HUDEP-2 (cell line): ENCODE data around the gene ULK4.
"Not testable (repeated sequence)": the region's sequence is repeated elsewhere in the genome, so short reads cannot be mapped to it uniquely, and the experiment has no call there.

Experiments used
- DNase-seq, 76 experiments: peaks; one replicate each; lab custom pipeline; 2025; ENCODE audit not compliant: unreplicated experiment in 76 of 76; lab: John Stamatoyannopoulos, UW

Gene ULK4

DNA sequence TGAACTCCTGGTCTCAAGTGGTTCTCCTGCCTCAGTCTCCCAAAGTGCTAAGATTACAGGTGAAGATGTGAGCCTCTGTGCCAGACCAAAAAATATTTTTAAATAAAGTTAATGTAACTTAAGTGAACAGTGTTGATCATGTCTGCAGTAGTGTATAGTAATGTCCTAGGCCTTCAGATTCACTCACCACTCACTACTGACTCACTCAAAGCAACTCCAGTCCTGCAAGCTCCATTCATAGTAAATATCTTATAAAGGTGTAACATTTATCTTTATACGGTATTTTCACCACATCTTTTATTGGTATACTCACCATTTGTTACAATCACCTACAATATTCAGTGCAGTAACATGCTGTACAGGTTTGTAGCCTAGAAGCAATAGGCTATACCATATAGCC is 264.2 kb downstream of the ULK4 start:
- DNase-seq = no peak

DNA sequence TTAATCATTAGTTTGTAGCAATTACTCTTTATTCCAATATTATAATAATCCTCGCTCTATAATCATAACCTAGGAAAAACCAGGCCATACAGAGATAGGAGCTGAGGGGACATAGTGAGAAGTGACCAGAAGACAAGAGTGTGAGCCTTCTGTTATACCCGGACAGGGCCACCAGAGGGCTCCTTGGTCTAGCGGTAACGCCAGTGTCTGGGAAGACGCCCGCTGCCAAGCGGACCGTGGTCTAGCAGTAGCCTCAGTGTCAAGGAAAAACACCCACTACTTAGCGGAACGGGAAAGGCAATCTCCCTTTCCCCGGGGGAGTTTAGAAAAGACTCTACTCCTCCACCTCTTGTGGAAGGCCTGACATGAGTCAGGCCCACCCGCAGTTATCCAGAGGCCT is 266.1 kb downstream of the ULK4 start:
- peak in 12 of 76 experiments; percentile 1 to 22 (median 5) for DNase-seq

- DNase-seq = no peak
Measured at GRCh38 chr3:41693799-41694198, 268.1 kb downstream of the ULK4 start.

- DNase-seq = no peak
Measured at GRCh38 chr3:41690766-41691563, 270.9 kb downstream of the ULK4 start.

- DNase-seq = no peak
Measured at GRCh38 chr3:41688595-41689380, 273.1 kb downstream of the ULK4 start.

DNA sequence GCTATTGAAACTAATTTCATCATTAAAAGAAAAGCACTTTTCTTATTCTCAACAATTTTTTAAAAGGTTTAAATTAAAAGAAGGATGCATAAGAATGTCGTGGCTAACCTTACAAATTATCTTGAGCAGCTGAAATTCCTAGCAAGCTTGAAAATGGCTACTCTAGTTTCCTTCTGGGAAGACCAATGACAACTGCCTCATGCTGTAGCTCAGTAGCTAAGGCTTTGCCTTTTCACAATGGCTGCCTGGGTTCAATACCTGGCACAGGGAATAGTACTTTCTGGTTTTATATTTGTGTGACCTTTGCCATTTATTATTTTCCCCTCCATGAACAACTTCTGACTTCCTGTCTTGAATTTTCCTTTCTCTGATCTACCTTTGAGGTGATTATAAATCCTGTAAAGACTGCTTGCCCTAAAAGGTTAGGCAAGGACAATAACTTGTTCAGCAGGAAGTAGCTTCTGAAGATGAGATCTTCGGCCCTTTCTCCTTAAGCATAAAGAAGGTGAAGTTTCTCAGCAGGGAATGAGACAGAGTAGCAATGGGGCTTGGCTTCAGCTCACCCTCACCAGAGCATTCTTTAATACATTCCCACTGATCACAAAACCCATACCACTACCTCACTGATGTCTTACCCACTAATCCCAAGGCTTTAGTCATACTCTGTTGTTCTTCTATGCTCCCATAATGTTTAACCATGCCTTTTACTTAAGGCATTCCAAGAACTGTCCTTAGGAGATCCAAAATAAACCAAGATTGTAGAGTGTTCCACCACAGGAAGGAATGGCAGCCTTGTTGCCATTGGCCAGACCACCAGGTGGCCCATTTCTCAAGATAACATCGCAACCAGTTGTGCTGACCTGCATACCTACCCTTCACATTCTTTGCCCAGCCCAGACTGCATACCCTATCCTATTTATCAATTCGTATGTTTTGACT is 276.8 kb downstream of the ULK4 start:
- no peak for DNase-seq

DNA sequence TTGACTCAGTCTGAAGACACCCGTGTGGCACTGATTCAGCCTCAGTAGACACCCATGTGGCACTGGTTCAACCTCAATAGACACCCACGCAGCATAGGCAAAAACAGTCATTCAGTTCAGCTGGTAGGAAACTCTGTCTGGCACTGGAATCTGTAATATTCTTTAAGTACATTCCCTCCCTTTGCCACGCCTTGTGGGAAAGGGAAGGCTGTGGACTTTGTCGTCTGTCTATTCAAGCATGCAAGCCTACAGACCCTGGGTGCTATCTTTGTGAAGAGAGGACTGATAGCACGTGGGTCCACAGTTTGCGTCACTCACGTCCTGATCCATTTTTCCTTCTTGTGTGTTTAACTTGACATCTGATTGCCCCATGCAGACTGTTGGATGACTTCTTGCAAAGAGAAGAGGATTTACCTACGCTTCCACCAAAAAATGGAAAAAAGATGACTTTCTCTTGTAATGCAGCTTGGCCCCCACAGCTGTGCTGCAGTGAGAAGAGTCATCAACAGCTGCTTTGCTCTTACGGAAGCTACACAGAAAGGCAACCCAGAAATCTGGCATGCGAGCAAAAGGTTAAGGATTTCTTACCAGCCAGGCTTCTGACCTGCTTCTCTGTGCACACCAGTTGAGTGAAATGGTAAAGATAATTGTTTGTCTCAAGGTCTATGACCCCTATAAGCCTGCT is 278.1 kb downstream of the ULK4 start:
- DNase-seq = no peak

GRCh38 chr3:41682996-41683395 is 278.9 kb downstream of the ULK4 start:
- no peak for DNase-seq

GRCh38 chr3:41682382-41682781 is 279.5 kb downstream of the ULK4 start:
- DNase-seq = no peak

- DNase-seq = no peak
Measured at GRCh38 chr3:41681479-41681878, 280.4 kb downstream of the ULK4 start.

GRCh38 chr3:41679374-41679773 is 282.5 kb downstream of the ULK4 start:
- DNase-seq = no peak

- not testable (repeated sequence) for DNase-seq
Measured at GRCh38 chr3:41675102-41675501, 286.8 kb downstream of the ULK4 start.

DNA sequence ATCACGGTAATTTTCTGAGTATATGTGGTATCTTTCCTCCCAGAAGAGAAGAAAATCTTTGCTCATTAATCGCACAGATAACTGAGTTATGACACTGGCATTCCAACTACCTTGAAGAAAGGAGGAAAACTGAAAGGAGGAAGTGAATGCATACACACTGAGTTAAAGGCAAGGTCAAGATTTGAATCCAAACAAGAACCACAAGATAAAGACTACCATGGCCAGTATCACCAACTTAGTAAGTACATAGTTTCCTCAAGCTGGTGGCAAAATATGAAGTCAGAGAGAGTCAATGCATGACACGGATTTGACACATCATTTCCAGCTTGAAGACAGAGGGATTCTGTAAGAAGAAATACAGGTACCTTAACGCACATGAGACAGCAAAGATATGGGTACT is 287.5 kb downstream of the ULK4 start:
- no peak for DNase-seq

GRCh38 chr3:41673650-41674049 is 288.3 kb downstream of the ULK4 start:
- DNase-seq = no peak

- DNase-seq = no peak
Measured at GRCh38 chr3:41668379-41668778, 293.5 kb downstream of the ULK4 start.

DNA sequence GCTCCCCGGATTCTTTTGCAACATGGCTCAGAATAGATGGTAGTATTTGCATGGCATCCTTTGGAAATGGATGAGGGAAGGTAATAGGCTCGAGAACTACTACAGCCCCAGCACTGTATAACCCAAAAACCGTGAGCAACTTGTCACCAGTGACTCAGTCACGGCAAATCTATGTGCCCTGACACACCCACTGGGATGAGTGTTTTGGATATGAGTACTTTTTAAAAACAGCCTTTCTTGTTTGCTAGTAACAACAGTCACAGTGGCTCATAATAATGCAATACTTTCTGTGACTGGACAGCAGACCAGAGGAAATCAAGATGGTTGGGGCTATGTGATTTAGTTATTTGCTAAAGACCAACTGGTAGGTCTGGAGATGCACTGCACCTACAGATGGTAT is 299.6 kb downstream of the ULK4 start:
- DNase-seq = no peak

GRCh38 chr3:41661796-41662195 is 300.1 kb downstream of the ULK4 start:
- DNase-seq = no peak

GRCh38 chr3:41660510-41660909 is 301.4 kb downstream of the ULK4 start:
- DNase-seq = no peak

DNA sequence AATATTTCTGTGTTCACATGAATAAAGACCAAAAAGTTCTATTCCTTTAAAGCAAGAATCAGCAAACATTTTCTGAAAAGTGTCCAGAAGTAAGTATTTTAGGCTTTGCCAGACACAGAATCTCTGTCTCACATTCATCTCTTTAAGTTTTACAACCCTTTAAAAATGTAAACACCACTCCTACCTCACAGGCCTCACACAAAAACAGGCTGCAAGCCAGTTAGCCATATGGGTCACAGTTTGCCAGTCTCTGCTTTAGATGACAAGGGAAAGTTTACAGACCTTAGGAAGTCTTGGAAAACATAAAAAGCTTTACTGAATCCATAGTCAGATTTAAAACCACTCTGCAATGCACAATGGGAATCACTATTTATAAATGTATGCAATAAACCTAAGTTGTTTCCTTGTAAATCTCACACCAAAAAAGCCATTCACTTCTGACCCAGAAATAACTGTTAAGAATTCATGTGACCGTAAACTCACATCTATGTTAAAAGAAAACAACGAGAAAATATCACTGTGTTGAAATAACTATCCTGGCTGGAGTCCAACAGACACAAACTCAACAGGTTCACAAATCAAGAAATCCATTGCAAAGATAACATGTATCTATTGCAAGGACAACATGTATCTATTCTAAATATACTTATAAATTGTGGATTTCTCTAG is 308.2 kb downstream of the ULK4 start:
- no peak for DNase-seq

DNA sequence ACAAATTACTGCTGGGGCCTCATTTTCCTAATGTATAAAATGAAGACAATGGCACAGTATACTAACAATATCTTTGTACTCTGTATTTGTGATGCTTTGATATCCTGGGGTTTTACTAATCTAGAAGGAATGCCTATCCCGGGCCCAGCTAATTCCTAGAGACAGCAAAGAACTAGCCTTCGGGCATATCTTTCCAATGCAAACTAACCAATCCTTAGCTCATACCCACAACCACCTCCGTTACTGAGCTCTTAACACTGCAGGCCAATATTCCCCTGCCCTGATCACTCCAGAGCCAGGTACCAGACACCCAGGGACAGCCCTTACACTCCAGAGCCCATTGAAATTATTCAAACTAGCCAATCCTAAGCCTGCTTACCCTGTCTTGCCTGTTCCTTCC is 309.0 kb downstream of the ULK4 start:
- DNase-seq = no peak
